Peyer's patch (tissue), 4 donors: ENCODE results near the gene IFI27L1. TPM values are rescaled to one million over a fixed set of nuclear protein-coding genes. Genes with fewer than 3 reads are reported as not detected.

ENCODE experiments used
- DNase-seq, 3 donors: peaks; one replicate each; pipeline ENCODE4 v3.0.0-alpha.2; 2017 to 2019
- H3K27ac ChIP-seq, 4 donors: fragments of 200-600 bp; sonication (generic); one replicate each; pipeline ENCODE4 v1.5.1; 2016 to 2019
- H3K27me3 ChIP-seq, 2 donors: fragments of 200-600 bp; sonication (generic); one replicate each; pipeline ENCODE4 v1.5.1; 2019
- H3K36me3 ChIP-seq, 3 donors: fragments of 200-600 bp; sonication (generic); one replicate each; pipeline ENCODE4 v1.5.1; 2016 to 2019
- H3K4me1 ChIP-seq, 4 donors: fragments of 200-600 bp; sonication (generic); one replicate each; pipeline ENCODE4 v1.5.1; 2016 to 2019
- H3K4me3 ChIP-seq, 4 donors: fragments of 200-600 bp; sonication (generic); 1 replicate in 3 of 4; 2 replicates in 1 of 4; pipeline ENCODE4 v1.5.1; 2016 to 2019; ENCODE audit warnings: mild to moderate bottlenecking in 1 of 4
- H3K9me3 ChIP-seq, 4 donors: fragments of 200-600 bp; sonication (generic); one replicate each; pipeline ENCODE4 v1.5.1; 2016 to 2019; ENCODE audit warnings: mild to moderate bottlenecking in 1 of 4
- CTCF ChIP-seq, 6 experiments: fragments of 450-650 bp in 4 of 6; fragments of 200-600 bp in 2 of 6; sonication (generic) in 1 of 6; IDR thresholded peaks; one replicate each; pipeline ENCODE4 v1.5.1; 2017 to 2019; ENCODE audit warnings: antibody characterized with exemption in 6 of 6, mild to moderate bottlenecking in 3 of 6, moderate library complexity in 1 of 6
- POLR2A ChIP-seq, 2 donors: fragments of 450-650 bp; IDR thresholded peaks; one replicate each; pipeline ENCODE4 v1.5.1; 2017; ENCODE audit warnings: antibody characterized with exemption in 2 of 2, mild to moderate bottlenecking in 2 of 2, moderate library complexity in 2 of 2
- total RNA-seq, 4 donors: library from RNA; depleted of rRNA; stranded (reverse); fragments of >200 nt; gene quantifications; one replicate each; pipeline ENCODE4 v1.1.0, GENCODE V29; 2016

IFI27L1 gene
- total RNA-seq, 4 donors from 2014 or later: 4.9 to 14.7 (median 6.6) TPM

GRCh38 chr14:94077111-94077821 is 3.8 kb upstream of the IFI27L1 start:
- peaks cover 0 to 4% (median 0%) of the 10 kb centered on the region in 4 donors for H3K9me3 ChIP-seq
- H3K4me3 ChIP-seq: peak overlapping the region in 2 of 4 donors; percentile 20 to 72
- TF ChIP-seq POLR2A (IDR thresholded peaks at IDR 0.05) (no peak), CTCF (IDR thresholded peaks at IDR 0.05) (no peak)
- no peak for DNase-seq
- H3K36me3 ChIP-seq: peaks cover 0 to 23% (median 0%) of the 10 kb centered on the region in 3 donors
- H3K27ac ChIP-seq: no peak overlapping the region
- H3K27me3 ChIP-seq: no peaks in the 10 kb centered on the region
- peaks cover 0 to 40% (median 10%) of the 10 kb centered on the region in 4 donors for H3K4me1 ChIP-seq

- Histone ChIP-seq H3K4me1 (peaks cover 0 to 42% (median 10%) of the 10 kb centered on the region in 4 donors), H3K9me3 (peaks cover 0 to 4% (median 0%) of the 10 kb centered on the region in 4 donors), H3K36me3 (peaks cover 0 to 23% (median 0%) of the 10 kb centered on the region in 3 donors), H3K27ac (no peak overlapping the region), H3K4me3 (peak overlapping the region in 3 of 4 donors; percentile 26 to 76 (median 72)), H3K27me3 (no peaks in the 10 kb centered on the region)
- no peak for DNase-seq
- TF ChIP-seq CTCF (IDR thresholded peaks at IDR 0.05) (no peak), POLR2A (IDR thresholded peaks at IDR 0.05) (no peak)
These were observed 3.3 kb upstream of the IFI27L1 start for GRCh38 chr14:94077823-94078222.

- peak overlapping the region; percentile 86 to 96 (median 92) for H3K27ac ChIP-seq
- no peak for DNase-seq
- no peaks in the 10 kb centered on the region for H3K27me3 ChIP-seq
- H3K36me3 ChIP-seq: peaks cover 0 to 18% (median 0%) of the 10 kb centered on the region in 3 donors
- H3K9me3 ChIP-seq: no peaks in the 10 kb centered on the region
- peaks cover 0 to 42% (median 10%) of the 10 kb centered on the region in 4 donors for H3K4me1 ChIP-seq
- no peak for TF ChIP-seq POLR2A (IDR thresholded peaks at IDR 0.05)
- no peak for TF ChIP-seq CTCF (IDR thresholded peaks at IDR 0.05)
- peak overlapping the region; percentile 72 to 100 (median 84) for H3K4me3 ChIP-seq
These were observed 1.1 kb upstream of the IFI27L1 start for GRCh38 chr14:94079891-94080620.

GRCh38 chr14:94081386-94081820 is 293 bp downstream of the IFI27L1 start:
- Histone ChIP-seq H3K36me3 (peaks cover 0 to 18% (median 0%) of the 10 kb centered on the region in 3 donors), H3K9me3 (no peaks in the 10 kb centered on the region), H3K27ac (peak overlapping the region; percentile 86 to 96 (median 92)), H3K4me1 (peaks cover 0 to 42% (median 10%) of the 10 kb centered on the region in 4 donors), H3K27me3 (no peaks in the 10 kb centered on the region), H3K4me3 (peak overlapping the region; percentile 72 to 100 (median 84))
- TF ChIP-seq POLR2A (IDR thresholded peaks at IDR 0.05) (no peak), CTCF (IDR thresholded peaks at IDR 0.05) (no peak)
- DNase-seq: peak in 1 of 3 donors; percentile 51

GRCh38 chr14:94087891-94088290 is 6.8 kb downstream of the IFI27L1 start:
- TF ChIP-seq CTCF (IDR thresholded peaks at IDR 0.05) (no peak), POLR2A (IDR thresholded peaks at IDR 0.05) (no peak)
- H3K27me3 ChIP-seq: no peaks in the 10 kb centered on the region
- DNase-seq: no peak

More at GRCh38 chr14:94087891-94088290, 6.8 kb downstream of the IFI27L1 start:
- Histone ChIP-seq H3K36me3 (no peaks in the 10 kb centered on the region), H3K27ac (no peak overlapping the region), H3K4me3 (no peak overlapping the region), H3K9me3 (no peaks in the 10 kb centered on the region), H3K4me1 (no peaks in the 10 kb centered on the region)
